ENCODE data around the gene GFPT2. TPM values are rescaled to one million over a fixed set of nuclear protein-coding genes. Genes with fewer than 3 reads are reported as not detected.

The GFPT2 gene
- total RNA-seq, 1 donor from 2014 or later: 70.7 TPM

GRCh38 chr5:180283026-180283615 lies 70.0 kb downstream of the GFPT2 start:
- no peak for TF ChIP-seq CTCF (IDR thresholded peaks at IDR 0.05)
- DNase-seq (ENCODE audit: extremely low spot score, unreplicated experiment): no peak
- Mint-ChIP-seq H3K9me3 (ENCODE audit: unreplicated experiment) (peaks cover 6% of the 10 kb centered on the region), H3K4me1 (ENCODE audit: unreplicated experiment) (peaks cover 6% of the 10 kb centered on the region), H3K36me3 (ENCODE audit: unreplicated experiment) (peaks cover 28% of the 10 kb centered on the region), H3K27ac (ENCODE audit: unreplicated experiment) (no peak overlapping the region), H3K27me3 (ENCODE audit: unreplicated experiment) (no peaks in the 10 kb centered on the region), H3K4me3 (ENCODE audit: unreplicated experiment) (no peak overlapping the region)

- no peak for DNase-seq (ENCODE audit: extremely low spot score, unreplicated experiment)
- Mint-ChIP-seq H3K36me3 (ENCODE audit: unreplicated experiment) (peaks cover 37% of the 10 kb centered on the region), H3K27ac (ENCODE audit: unreplicated experiment) (no peak overlapping the region), H3K4me1 (ENCODE audit: unreplicated experiment) (peaks cover 4% of the 10 kb centered on the region), H3K9me3 (ENCODE audit: unreplicated experiment) (peaks cover 6% of the 10 kb centered on the region), H3K4me3 (ENCODE audit: unreplicated experiment) (no peak overlapping the region), H3K27me3 (ENCODE audit: unreplicated experiment) (no peaks in the 10 kb centered on the region)
- TF ChIP-seq CTCF (IDR thresholded peaks at IDR 0.05): no peak
Observed at GRCh38 chr5:180282281-180282680, 70.9 kb downstream of the GFPT2 start.

DNA sequence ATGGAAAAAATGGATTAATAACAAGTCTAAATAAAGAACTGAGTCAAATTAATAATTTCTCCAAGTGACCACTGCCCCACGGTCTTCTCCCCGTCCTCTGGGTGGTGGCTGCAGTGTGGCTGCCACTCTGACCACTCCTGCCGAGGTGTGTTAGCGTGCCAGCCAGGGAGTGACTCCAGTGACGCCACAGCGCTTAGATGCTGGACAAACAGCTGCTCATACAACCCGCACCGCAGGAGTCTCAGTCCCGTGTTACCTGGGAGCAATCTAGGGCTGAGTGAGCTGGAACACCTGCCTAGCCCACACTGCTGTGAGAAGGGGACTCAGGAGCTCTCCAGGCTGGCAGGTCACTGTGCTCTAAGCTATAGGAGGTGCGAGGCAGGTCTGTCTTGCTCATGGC lies 71.4 kb downstream of the GFPT2 start:
- H3K27me3 Mint-ChIP-seq (ENCODE audit: unreplicated experiment): no peaks in the 10 kb centered on the region
- H3K27ac Mint-ChIP-seq (ENCODE audit: unreplicated experiment): no peak overlapping the region
- TF ChIP-seq CTCF (IDR thresholded peaks at IDR 0.05): no peak
- DNase-seq (ENCODE audit: extremely low spot score, unreplicated experiment): no peak
- H3K4me3 Mint-ChIP-seq (ENCODE audit: unreplicated experiment): no peak overlapping the region
- peaks cover 41% of the 10 kb centered on the region for H3K36me3 Mint-ChIP-seq (ENCODE audit: unreplicated experiment)
- peaks cover 4% of the 10 kb centered on the region for H3K4me1 Mint-ChIP-seq (ENCODE audit: unreplicated experiment)
- peaks cover 6% of the 10 kb centered on the region for H3K9me3 Mint-ChIP-seq (ENCODE audit: unreplicated experiment)

- Mint-ChIP-seq H3K36me3 (ENCODE audit: unreplicated experiment) (peaks cover 63% of the 10 kb centered on the region), H3K4me1 (ENCODE audit: unreplicated experiment) (no peaks in the 10 kb centered on the region), H3K27me3 (ENCODE audit: unreplicated experiment) (no peaks in the 10 kb centered on the region), H3K9me3 (ENCODE audit: unreplicated experiment) (peaks cover 35% of the 10 kb centered on the region), H3K27ac (ENCODE audit: unreplicated experiment) (no peak overlapping the region), H3K4me3 (ENCODE audit: unreplicated experiment) (no peak overlapping the region)
- no peak for DNase-seq (ENCODE audit: extremely low spot score, unreplicated experiment)
- no peak for TF ChIP-seq CTCF (IDR thresholded peaks at IDR 0.05)
Observed at GRCh38 chr5:180274695-180275094, 78.4 kb downstream of the GFPT2 start.

DNA sequence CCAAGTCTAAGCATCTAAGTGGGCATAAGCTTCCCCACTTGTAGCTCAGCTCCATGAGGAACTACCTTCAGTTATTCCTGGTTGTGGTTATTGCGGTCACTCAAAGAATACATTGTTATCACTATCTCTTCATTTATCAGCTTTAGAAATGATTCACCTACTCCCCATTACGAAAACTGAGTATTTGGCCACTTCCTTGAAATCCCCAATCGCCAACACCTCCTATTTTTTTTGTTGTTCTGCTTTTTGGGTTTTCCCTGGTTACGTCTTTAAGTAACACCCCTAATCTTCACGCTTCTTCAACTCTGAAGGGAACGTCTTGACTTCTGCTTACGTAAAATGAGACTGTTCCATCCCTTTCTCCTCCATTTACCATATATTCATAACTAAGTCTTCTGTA lies 81.9 kb downstream of the GFPT2 start:
- DNase-seq (ENCODE audit: extremely low spot score, unreplicated experiment): no peak
- no peak overlapping the region for H3K27ac Mint-ChIP-seq (ENCODE audit: unreplicated experiment)
- TF ChIP-seq CTCF (IDR thresholded peaks at IDR 0.05): no peak
- H3K9me3 Mint-ChIP-seq (ENCODE audit: unreplicated experiment): peaks cover 29% of the 10 kb centered on the region
- H3K4me1 Mint-ChIP-seq (ENCODE audit: unreplicated experiment): no peaks in the 10 kb centered on the region
- no peaks in the 10 kb centered on the region for H3K27me3 Mint-ChIP-seq (ENCODE audit: unreplicated experiment)
- H3K36me3 Mint-ChIP-seq (ENCODE audit: unreplicated experiment): peaks cover 61% of the 10 kb centered on the region
- H3K4me3 Mint-ChIP-seq (ENCODE audit: unreplicated experiment): no peak overlapping the region

Data from osteocyte (in vitro differentiated cells).